ENCODE results near the gene MAD2L1BP.

Gene MAD2L1BP

GRCh38 chr6:43667245-43668150 lies 31.9 kb downstream of the MAD2L1BP start:
- DNase-seq (ENCODE audit: low read depth in 2 of 2), result peak; percentile 68 to 89

GRCh38 chr6:43668151-43669028 lies 32.8 kb downstream of the MAD2L1BP start:
- DNase-seq (ENCODE audit: low read depth in 2 of 2), result peak in 1 of 2 experiments; percentile 51

GRCh38 chr6:43669050-43669921 lies 33.6 kb downstream of the MAD2L1BP start:
- DNase-seq (ENCODE audit: low read depth in 2 of 2), result no peak

GRCh38 chr6:43669922-43670622 lies 34.4 kb downstream of the MAD2L1BP start:
- DNase-seq (ENCODE audit: low read depth in 2 of 2), result no peak

- DNase-seq (ENCODE audit: low read depth in 2 of 2), result no peak
These were observed 35.0 kb downstream of the MAD2L1BP start for GRCh38 chr6:43670623-43670986.

GRCh38 chr6:43671011-43671800 lies 35.6 kb downstream of the MAD2L1BP start:
- no peak for DNase-seq (ENCODE audit: low read depth in 2 of 2)

- no peak for DNase-seq (ENCODE audit: low read depth in 2 of 2)
These were observed 36.4 kb downstream of the MAD2L1BP start for GRCh38 chr6:43671801-43672690.

GRCh38 chr6:43673444-43674084 lies 37.9 kb downstream of the MAD2L1BP start:
- DNase-seq (ENCODE audit: low read depth in 2 of 2), result no peak

- DNase-seq (ENCODE audit: low read depth in 2 of 2), result no peak
These were observed 38.7 kb downstream of the MAD2L1BP start for GRCh38 chr6:43674291-43674690.

GRCh38 chr6:43674921-43675320 lies 39.3 kb downstream of the MAD2L1BP start:
- DNase-seq (ENCODE audit: low read depth in 2 of 2), result no peak

GRCh38 chr6:43676962-43677606 lies 41.4 kb downstream of the MAD2L1BP start:
- no peak for DNase-seq (ENCODE audit: low read depth in 2 of 2)

- no peak for DNase-seq (ENCODE audit: low read depth in 2 of 2)
These were observed 42.1 kb downstream of the MAD2L1BP start for GRCh38 chr6:43677759-43678158.

- no peak for DNase-seq (ENCODE audit: low read depth in 2 of 2)
These were observed 42.7 kb downstream of the MAD2L1BP start for GRCh38 chr6:43678341-43678740.

GRCh38 chr6:43679057-43679456 lies 43.4 kb downstream of the MAD2L1BP start:
- DNase-seq (ENCODE audit: low read depth in 2 of 2), result no peak

- no peak for DNase-seq (ENCODE audit: low read depth in 2 of 2)
These were observed 44.9 kb downstream of the MAD2L1BP start for GRCh38 chr6:43680308-43681200.

GRCh38 chr6:43681303-43681702 lies 45.7 kb downstream of the MAD2L1BP start:
- DNase-seq (ENCODE audit: low read depth in 2 of 2), result no peak
